HG03060 (cell line): ENCODE data around the gene ANKRD13D.

Experiments used
- ATAC-seq: cut with Tn5 transposase; IDR thresholded peaks from one replicate; pipeline ENCODE4 v1.9.1; 2021; ENCODE audit warnings: low read depth, moderate number of reproducible peaks; ENCODE audit not compliant: unreplicated experiment

ANKRD13D gene

DNA sequence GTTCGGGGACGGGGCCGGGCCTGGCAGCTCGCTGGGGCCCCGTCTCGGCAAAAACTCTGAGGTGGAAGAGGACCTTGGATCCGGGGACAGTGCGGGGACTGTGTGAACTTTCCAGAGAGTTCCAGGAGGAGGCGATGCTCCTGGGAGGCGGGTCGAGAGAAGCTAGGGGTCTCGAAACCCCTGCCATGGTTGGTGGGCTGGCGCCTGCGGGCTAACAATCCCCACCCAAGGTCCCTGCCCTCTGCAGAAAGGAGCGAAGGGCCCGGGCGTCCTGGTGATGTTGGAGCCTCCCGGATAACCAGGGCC lies 27.5 kb upstream of the ANKRD13D start:
- no peak for ATAC-seq

DNA sequence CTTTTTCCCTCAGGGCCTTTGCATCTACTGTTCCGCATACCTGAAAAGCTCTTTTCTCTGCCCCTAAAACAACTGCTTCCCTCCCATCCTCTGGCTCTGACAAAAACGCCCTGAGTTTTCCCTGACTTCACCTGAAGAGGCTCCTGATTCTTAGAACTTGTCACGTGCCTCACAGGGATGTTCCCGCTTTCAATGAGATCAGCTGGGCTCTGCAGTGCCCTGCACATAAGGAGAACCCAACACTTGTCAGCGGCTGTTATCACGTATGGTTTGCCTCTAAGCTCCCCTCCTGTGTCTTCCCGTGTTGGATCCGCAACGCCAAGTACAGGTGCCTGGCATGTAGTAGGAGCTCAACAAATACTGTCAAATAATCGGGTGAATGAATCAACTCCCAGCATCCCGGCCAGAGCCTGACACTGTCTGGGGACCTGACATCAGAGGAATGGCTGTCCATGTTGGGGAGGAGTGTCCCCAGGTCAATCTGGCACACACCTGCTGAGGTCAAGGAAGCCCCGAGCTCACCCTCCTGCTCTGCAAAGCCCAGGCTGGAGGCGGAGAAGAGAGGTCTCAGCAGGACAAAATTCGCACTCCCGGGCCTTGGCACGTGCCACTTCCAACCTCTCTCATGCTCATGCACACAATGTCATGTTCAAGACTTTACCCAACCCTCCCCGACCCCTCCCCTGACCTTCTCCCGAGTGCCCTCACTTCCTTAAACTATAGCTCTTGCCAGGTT lies 27.0 kb upstream of the ANKRD13D start:
- no peak for ATAC-seq

DNA sequence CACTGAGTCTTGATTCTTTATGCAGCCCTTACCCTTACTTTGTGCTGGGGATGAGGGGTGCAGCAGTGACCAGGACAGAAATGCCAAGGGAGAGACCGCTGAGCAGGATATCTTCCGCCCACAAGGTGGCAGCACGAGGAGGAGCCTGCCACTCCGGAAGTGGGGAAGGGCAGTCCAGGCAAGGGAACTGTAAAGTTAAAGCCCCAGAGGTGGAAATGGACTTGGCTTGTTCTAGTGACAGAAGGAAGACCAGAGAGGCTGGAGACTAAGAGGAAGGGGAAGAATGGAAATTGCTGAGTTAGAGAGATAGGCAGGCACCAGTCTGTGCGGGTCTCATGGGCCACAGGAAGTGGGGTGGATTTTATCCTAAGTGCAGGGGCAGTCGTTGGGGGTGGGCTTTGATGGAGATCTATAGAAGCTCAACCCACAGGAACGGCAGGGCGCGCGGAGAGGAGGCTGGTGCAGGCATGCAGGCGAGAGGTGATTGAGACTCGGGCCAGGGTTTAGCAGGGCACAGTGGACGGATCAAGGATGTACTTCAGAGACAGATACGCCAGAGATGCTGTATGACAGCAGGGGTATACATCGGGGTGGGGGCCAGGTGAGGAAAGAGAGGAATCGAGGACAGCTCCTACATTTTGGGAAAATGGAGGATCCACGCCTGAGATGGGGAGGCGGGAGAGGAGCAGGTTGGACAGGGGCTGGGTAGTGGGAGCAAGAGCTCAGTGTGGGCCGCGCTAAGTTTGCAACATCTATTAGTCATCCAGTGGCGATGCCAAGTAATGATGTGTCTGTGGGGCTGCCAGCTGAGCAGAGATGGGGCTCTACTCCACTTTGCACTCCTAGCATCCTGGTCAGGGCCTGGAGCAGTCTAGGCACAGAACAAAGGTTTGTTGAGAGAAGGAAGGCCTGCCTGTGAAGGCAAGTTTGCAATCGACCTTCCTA lies 26.1 kb upstream of the ANKRD13D start:
- ATAC-seq: no peak

DNA sequence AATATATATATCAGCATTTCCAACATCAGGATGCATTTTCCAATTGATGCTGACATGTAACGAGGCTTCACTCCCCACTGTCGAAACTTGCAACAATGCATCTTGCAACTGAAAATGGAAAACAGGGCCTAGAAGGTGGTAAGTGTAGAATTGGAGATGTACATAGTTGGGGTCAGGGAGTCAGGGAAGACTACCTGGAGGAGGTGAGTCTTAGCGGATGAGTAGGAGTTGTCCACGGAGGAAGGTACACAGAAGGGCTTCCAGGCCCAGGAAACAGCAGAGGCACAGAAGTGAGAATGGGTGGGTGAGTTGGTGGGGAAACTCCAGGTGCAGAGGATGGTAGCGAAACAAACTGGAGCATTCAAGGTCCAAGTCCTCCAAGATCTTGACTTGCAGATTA lies 24.8 kb upstream of the ANKRD13D start:
- ATAC-seq: no peak

DNA sequence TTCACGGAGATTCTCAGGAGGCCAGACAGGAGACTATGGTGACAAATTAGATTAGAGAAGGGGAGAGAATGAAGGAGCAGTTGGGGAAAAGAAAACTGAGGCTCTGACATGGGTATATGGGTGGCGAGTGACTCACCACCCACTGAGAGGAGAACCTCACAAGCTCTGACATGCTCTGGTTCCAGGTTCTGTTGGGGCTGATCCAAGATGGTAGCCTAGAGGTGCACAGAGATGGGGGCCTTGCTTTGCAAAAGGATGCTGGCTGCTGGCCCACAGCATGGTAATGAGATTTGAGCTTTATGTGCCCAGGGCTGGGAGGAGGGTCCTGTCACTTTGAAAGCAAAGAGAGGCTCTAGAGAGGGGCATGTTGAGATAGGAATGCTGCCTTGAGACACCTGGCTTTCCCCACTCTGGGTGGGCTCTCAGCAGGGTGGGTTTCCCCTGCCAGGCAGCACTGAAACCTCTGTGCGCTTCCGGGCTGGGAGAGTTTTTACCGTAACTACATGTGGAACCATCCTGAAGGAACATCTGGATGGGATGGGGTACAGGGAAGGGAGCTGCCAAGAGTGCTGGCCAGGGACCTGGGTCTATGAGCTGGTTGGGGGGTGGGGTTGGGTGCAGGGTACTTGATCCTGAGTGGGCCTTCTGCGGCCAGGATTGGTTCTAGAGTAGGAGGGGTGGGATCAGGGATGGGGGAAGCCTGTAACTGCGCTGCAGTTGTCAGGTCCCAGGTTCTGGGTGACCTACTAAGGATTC lies 24.0 kb upstream of the ANKRD13D start:
- no peak for ATAC-seq

DNA sequence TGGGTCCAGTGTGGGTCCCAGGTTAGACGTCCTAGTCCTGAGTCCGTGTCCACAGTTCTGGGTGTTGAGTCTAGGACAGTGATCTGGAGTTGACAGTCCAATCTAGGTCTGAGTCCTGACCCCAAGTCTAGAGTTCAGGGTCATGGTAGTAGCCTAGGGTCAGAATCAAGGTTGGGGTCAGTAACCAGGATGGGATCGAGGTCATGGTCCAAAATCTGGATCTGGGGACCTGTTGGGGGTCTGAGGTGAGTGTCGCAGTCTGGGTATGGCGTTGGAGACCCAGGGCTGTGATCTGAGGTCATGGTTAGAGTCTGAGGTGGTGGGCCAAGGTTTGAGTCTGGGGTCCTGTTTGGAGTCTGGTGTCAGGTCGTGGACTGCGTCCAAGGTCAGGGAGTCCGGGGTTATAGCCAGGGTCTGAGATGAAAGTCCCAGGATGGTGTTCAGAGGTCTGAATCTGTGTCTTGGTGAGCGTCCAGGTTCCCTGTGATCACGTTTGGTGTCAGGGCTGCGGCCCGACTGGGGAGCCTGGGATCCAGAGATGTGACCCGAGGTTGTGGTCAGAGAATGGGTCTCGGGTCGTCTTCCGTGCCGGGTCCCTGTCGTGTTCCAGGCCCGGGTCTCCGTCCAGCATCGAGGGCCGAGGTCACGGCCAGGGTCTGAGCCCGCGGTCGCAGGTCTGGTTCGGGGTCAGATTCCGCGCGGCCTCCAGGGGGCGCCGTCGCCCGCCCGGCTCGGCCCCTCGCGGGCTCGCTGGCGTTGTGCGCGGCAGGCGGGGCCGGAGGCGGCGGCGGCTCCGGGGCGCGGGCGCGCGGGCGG lies 23.3 kb upstream of the ANKRD13D start:
- ATAC-seq: no peak

DNA sequence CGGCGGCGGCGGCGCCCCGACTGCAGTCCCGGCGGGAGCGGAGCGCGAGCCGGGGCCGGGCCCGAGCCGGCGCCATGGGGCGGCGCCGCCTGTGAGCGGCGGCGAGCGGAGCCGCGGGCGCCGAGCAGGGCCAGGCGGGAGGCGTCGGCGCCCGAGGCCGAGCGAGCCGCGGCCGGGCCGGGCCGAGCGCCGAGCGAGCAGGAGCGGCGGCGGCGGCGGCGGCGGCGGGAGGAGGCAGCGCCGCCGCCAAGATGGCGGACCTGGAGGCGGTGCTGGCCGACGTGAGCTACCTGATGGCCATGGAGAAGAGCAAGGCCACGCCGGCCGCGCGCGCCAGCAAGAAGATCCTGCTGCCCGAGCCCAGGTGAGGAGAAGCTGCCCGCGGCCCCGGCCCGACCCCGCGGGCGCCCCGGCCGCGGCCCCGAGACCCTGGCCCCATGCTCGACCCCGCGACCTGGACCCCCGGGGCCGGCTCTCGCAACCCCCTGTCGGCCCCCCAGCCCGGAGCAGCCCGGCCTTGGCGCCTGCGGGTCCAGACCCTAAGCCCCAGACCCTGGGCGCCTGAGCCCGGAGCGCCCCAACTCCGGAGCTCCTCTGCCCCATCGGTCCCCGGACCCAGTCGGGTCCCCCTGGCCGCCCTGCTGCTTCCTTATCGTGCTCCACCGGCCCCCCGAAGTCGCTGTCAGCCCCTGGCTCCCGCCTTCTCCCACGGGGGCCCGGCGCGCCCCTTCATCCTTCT lies 22.5 kb upstream of the ANKRD13D start, which contains the start of gene GRK2:
Gene GRK2, plus strand, starts transcription at position 25 of the 739 bp plus-strand sequence. Its CDS starts 227 bp downstream, at position 252.
- ATAC-seq: no peak

DNA sequence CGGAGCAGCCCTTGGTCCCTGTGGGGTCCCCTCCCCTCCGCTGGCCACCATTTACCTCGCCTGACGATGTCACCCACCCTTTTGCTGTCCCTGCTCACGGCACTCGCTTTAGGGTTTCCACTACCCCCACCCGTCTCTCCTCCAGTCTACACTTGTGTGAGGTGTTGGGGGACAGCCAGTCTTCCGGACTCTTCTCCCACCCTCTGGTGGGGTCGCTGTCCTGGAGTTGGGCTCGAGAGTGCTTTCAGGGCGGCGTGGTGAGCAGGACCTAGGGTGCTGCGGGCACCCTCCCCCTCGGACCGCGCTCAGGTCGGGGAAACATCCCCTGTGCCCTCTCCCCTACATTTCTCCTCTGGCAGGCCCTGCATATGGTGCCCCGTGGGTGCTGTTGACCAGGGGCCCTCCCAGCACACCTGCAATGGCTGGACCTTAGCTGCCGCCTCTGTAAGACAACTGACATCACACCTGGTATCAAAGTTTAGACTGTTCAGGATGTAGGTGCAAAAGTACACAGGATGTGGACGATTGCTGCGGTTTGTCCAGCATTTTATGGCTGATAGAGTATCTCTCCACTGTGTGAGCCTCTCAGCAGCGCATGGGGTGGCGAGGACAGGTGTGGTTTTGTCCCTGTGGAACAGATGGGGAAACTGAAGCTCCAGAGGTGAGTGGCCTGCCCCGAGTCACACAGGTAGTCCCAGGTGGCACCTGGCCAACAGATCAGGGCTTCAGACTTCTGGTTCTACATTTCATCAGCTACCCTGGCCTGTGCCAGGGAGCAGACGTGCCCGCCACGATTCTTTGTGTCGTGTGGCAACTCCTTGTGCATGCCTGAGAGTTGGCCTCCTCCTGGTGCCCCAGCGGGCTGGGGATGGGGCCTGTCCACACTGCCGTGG lies 21.7 kb upstream of the ANKRD13D start:
- no peak for ATAC-seq

DNA sequence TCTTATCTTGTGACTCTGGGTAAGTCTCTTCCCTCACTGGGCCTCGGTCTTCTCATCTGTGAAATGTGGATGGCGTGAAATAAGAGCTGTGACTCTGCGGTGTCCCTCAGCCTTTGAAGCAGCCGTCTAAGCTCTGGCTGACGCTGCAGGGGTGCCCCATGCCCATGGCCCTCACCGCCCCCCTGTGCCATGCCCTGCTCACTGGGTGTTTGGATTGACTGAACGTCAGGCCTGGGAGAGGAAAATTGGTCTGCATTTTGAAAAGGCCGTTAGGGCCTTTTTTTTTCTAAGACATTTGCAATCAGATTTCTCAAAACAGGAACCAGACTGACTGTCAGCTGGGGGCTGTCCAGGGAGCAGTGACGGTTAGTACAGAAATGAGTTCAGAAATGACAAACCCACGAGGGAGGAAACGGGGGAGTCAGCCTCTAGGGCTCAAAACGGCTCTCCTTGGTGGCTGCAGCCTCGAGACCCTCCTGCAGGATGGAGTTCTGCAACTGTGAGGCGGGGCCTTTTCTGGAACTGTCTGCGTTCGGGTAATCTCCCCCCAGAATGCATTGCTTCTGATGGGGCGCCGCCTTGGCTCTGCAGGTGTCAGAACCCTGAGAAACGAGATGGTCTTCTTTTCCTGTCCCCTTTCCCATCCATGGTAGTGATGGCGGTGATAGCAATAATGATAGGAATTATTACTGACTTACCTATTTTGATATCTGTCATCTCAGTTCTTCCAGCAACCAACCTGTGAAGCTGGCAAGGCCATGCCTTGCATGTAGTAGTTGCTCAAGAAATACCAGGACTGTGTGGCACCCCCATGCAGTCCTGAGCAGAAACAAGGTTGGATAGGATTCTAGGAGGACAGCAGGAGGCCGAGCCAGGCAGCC lies 20.8 kb upstream of the ANKRD13D start:
- no peak for ATAC-seq

DNA sequence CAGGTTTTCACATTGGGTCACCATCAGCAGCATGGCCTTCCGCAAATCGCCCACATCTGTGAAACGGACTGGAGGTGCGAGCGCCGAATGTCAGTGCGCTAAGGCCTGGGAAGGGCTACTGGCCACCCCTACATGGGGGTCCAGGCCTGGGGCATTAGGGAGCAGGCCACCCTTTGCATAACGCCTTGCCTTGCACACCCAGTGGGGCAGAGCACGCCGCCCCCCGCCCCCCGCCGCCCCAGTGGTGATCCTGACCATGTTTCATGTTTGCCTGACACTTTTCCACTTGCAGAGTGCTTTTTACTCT lies 20.2 kb upstream of the ANKRD13D start:
- no peak for ATAC-seq

DNA sequence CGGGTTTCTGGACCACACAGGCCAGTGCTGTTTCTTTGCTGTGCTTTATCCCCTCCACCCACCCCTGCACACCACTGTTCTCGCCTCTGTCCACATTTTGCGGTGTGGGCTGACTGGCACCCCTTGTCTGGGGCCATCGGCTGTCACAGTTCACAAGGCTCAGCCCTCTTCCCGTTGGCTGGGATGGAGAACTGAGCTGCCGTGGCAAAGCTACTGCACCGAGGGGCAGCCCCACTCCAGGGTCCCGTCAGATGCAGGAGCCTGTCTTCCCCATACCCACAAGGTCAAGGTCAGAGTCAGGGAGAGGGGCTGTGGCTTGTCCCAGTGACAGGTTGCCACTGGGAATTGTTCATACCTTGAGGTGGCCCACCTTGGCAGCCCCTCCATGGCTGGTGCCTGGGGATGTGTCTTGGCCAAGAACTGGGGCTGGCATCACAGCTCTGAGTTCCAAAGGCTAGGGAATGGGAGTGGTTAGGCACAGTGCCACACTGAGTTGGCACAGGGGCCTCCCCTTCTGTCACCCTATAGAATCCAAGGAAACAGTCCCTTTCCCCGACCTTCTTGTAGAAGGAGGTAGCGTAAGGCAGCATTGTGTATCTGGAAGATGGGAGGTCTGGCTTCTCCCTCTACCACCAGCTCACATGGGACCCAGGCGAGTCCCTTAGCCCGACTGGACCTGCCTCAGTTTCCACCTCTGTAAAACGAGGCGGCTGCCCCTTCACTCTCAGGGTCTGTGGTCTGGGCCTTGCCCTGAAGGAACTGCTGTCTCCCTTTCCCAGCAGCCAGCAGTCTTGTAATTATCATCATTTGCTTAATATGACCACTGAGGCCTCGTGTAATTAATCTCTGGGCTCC lies 19.5 kb upstream of the ANKRD13D start:
- no peak for ATAC-seq

DNA sequence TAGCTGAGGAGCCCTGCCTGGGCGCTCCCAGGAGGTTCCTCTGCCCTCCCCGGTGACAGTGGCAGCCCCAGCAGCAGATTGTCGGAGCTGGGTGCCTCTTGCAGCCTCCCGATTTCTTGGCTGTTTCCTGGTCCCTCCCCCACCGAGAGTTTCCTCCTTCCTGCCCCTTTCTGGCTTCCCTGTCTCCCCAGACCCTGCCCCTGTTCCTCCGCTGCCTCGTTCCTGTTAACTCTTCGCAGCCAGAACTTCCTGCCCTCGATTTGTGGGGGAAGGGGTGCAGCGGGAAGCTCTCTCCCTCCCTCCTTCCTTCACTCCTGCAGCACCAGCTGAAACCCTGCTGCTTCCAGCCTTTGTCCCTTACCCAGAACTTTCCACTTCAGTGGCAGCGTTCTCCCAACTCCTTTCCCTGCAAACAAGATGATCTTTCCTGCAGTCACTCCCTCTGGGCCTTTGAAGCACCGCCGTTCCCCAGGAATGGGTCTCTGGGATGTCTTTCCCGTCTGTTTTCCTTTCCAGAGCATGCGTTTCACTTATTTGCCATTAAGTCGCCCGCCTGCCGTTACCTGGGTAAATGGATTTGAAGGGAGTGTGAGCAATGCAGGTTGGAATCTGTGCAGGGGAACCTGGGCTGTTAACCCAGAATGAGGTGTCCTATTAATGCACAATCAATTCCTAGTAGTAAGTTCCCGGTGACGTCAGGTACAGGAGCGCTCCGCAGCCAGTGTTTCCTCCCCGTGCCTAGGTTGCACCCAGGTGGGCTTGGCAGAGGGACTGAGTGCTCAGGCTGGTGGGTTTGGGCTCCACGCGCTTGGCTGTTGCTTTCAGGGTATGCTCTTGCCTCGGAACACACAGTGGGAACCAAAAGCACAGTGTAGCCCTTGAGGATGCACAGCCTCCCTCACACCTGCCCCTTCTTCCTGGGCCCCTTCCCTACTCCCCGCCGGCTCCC lies 18.6 kb upstream of the ANKRD13D start:
- ATAC-seq: no peak

DNA sequence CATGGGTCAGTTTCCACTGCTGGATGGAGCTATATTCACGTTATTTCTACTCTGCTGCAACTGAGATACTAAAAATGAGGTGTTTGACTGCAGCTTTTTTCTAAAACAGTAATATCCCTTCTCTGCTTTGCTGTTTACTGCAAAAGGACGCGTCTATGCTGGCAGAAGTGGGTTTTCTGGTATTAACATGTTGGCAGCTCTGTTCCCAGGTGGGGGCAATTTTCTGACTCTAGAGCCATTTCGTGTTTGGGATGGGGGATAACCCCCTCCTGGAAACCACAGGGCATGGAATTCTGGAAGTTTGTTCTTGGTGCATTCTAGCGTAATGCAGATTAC lies 17.9 kb upstream of the ANKRD13D start:
- ATAC-seq: no peak

DNA sequence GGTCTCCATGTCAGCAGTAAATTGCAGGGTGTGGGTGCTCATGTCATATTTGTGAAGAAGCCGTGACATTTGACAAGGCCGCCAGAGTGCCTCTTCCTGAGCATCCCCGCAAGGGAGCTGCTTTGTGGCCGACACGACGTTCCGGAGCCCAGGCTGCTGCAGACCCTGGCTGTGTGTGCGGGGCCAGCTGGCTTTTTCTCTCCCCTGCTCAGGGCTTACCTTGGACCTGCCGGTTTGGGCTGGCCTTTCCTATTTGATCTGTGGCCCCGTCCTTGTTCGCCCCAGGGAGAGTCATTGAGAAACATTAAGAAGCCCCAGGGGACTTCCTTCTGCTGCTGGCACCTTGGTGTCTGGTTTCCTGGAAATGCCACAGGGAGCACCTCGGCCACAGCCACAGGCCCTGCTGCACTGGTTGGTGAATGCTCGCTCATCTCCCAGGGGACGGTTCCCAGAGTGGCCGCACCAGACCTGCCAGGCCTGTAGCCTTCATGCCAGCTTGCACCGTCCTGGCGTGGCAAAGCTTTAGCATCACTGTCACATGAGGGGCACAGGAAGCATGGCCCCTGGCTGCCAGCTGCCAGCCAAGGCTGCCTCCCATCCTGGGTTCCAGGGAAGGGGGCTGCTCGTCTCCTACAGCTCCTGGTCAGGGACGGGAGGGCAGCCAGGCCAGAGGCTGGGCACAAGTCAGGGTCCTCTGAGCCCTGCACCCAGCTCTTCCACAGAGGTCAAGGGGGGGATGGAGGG lies 17.4 kb upstream of the ANKRD13D start:
- no peak for ATAC-seq
